ENCODE measurements around the gene MIPEP. TPM values are rescaled to one million over a fixed set of nuclear protein-coding genes. Genes with fewer than 3 reads are reported as not detected.
A peak's percentile ranks its signal among the peaks of the same experiment; 100 is the strongest.

MIPEP gene
- polyA plus RNA-seq, 1 donor (not counting 4 experiments of a cell fraction or from before 2014, with no cell fraction given): 35.0 TPM

- Histone ChIP-seq H3K4me3 (ENCODE audit: control insufficient read depth in 2 of 3, extremely low read depth in 1 of 3, insufficient read depth in 2 of 3, low read depth in 1 of 3, low read length in 3 of 3) (no peak overlapping the region), H3K4me2 (ENCODE audit: control insufficient read depth, extremely low read depth, insufficient read depth, low read depth, low read length) (no peak overlapping the region), H3K36me3 (ENCODE audit: control insufficient read depth in 2 of 2, extremely low read depth in 1 of 2, insufficient read depth in 2 of 2, low read length in 2 of 2) (peaks cover 0 to 2% of the 10 kb centered on the region in 2 experiments), H3K9me3 (ENCODE audit: control insufficient read depth, low read depth, low read length) (no peaks in the 10 kb centered on the region), H4K20me1 (ENCODE audit: control insufficient read depth, extremely low read depth, insufficient read depth, low read length) (no peaks in the 10 kb centered on the region), H2AFZ (ENCODE audit: control insufficient read depth, low read length) (no peak overlapping the region), H3K79me2 (ENCODE audit: control insufficient read depth, insufficient read depth, low read length) (no peaks in the 10 kb centered on the region), H3K9ac (ENCODE audit: control insufficient read depth, extremely low read depth, insufficient read depth, low read length) (no peak overlapping the region), H3K27me3 (ENCODE audit: control insufficient read depth, extremely low read depth, insufficient read depth, low read length) (no peaks in the 10 kb centered on the region), H3K4me1 (ENCODE audit: control insufficient read depth, extremely low read depth, insufficient read depth, low read length) (peaks cover 33% of the 10 kb centered on the region), H3K27ac (ENCODE audit: control insufficient read depth, insufficient read depth, low read length) (peak overlapping the region; percentile 65), H3K9me1 (ENCODE audit: control insufficient read depth, extremely low read depth, insufficient read depth, low read length) (no peaks in the 10 kb centered on the region)
- dilution Hi-C loops (cut with MboI; ENCODE audit: extremely low pct_ligation_motif_present, low sequenced_read_pairs): no loop called here
- no peak for TF ChIP-seq CTCF (optimal IDR thresholded peaks at IDR 0.05 in 1 of 3, IDR thresholded peaks at IDR 0.05 in 1 of 3, conservative IDR thresholded peaks at IDR 0.05 in 1 of 3; ENCODE audit: extremely low read depth in 1 of 3, insufficient read depth in 2 of 3, low read length in 3 of 3)
- TF ChIP-seq EZH2 (IDR thresholded peaks at IDR 0.05; ENCODE audit: low read length): no peak
- FAIRE-seq: no peak
- DNase-seq (ENCODE audit: low read depth, low spot score): no peak
These were observed 39.1 kb downstream of the MIPEP start for GRCh38 chr13:23850134-23850533.

- Histone ChIP-seq H3K27ac (ENCODE audit: control insufficient read depth, insufficient read depth, low read length) (peak overlapping the region; percentile 65), H3K9me1 (ENCODE audit: control insufficient read depth, extremely low read depth, insufficient read depth, low read length) (no peaks in the 10 kb centered on the region), H3K4me1 (ENCODE audit: control insufficient read depth, extremely low read depth, insufficient read depth, low read length) (peaks cover 33% of the 10 kb centered on the region), H3K4me2 (ENCODE audit: control insufficient read depth, extremely low read depth, insufficient read depth, low read depth, low read length) (no peak overlapping the region), H3K36me3 (ENCODE audit: control insufficient read depth in 2 of 2, extremely low read depth in 1 of 2, insufficient read depth in 2 of 2, low read length in 2 of 2) (peaks cover 0 to 2% of the 10 kb centered on the region in 2 experiments), H2AFZ (ENCODE audit: control insufficient read depth, low read length) (no peak overlapping the region), H4K20me1 (ENCODE audit: control insufficient read depth, extremely low read depth, insufficient read depth, low read length) (no peaks in the 10 kb centered on the region), H3K9me3 (ENCODE audit: control insufficient read depth, low read depth, low read length) (no peaks in the 10 kb centered on the region), H3K4me3 (ENCODE audit: control insufficient read depth in 2 of 3, extremely low read depth in 1 of 3, insufficient read depth in 2 of 3, low read depth in 1 of 3, low read length in 3 of 3) (no peak overlapping the region), H3K79me2 (ENCODE audit: control insufficient read depth, insufficient read depth, low read length) (no peaks in the 10 kb centered on the region), H3K27me3 (ENCODE audit: control insufficient read depth, extremely low read depth, insufficient read depth, low read length) (no peaks in the 10 kb centered on the region), H3K9ac (ENCODE audit: control insufficient read depth, extremely low read depth, insufficient read depth, low read length) (no peak overlapping the region)
- no peak for TF ChIP-seq EZH2 (IDR thresholded peaks at IDR 0.05; ENCODE audit: low read length)
- no peak for TF ChIP-seq CTCF (optimal IDR thresholded peaks at IDR 0.05 in 1 of 3, IDR thresholded peaks at IDR 0.05 in 1 of 3, conservative IDR thresholded peaks at IDR 0.05 in 1 of 3; ENCODE audit: extremely low read depth in 1 of 3, insufficient read depth in 2 of 3, low read length in 3 of 3)
- DNase-seq (ENCODE audit: low read depth, low spot score) (no peak), FAIRE-seq (no peak)
- dilution Hi-C loops (cut with MboI; ENCODE audit: extremely low pct_ligation_motif_present, low sequenced_read_pairs): no loop called here
These were observed 39.5 kb downstream of the MIPEP start for GRCh38 chr13:23849670-23850069.
